HEK293T (cell line): ENCODE results near the gene PCDH10.

Experiments
- CTCF ChIA-PET: fragments of 350-600 bp; formaldehyde crosslinking; extraction: SDS; loops from one replicate; lab custom pipeline; 2021; ENCODE audit warnings: antibody characterized with exemption, inconsistent platforms; lab: Yijun Ruan, JAX
- POLR2A ChIA-PET: fragments of 350-600 bp; formaldehyde crosslinking; extraction: SDS; loops from one replicate; lab custom pipeline; 2020; ENCODE audit warnings: antibody characterized with exemption, inconsistent platforms; lab: Yijun Ruan, JAX
- DNase-seq: peaks from one replicate; pipeline ENCODE4 v3.0.0; 2012; ENCODE audit warnings: mixed read lengths; ENCODE audit errors: extremely low spot score
- ARNT ChIP-seq: fragments of 450-650 bp; IDR thresholded peaks from 2 replicates; pipeline ENCODE4 v1.6.1; 2017; ENCODE audit warnings: mild to moderate bottlenecking
- BHLHE40 ChIP-seq: fragments of 450-650 bp; IDR thresholded peaks from 2 replicates; pipeline ENCODE4 v1.6.1; 2016; ENCODE audit warnings: mild to moderate bottlenecking, moderate library complexity, borderline replicate concordance
- CTBP1 ChIP-seq: fragments of 450-650 bp; IDR thresholded peaks from 2 replicates; pipeline ENCODE4 v1.6.1; 2016; ENCODE audit warnings: borderline replicate concordance
- ELF4 ChIP-seq: fragments of 450-650 bp; IDR thresholded peaks from 2 replicates; pipeline ENCODE4 v1.6.1; 2017; ENCODE audit warnings: antibody characterized with exemption
- FOXA1 ChIP-seq: fragments of 450-650 bp; IDR thresholded peaks from 2 replicates; pipeline ENCODE4 v1.6.1; 2016; ENCODE audit warnings: mild to moderate bottlenecking
- FOXK2 ChIP-seq: fragments of 450-650 bp; IDR thresholded peaks from 2 replicates; pipeline ENCODE4 v1.6.1; 2016; ENCODE audit warnings: mild to moderate bottlenecking
- FOXM1 ChIP-seq: fragments of 450-650 bp; IDR thresholded peaks from 2 replicates; pipeline ENCODE4 v1.6.1; 2017; ENCODE audit warnings: mild to moderate bottlenecking, borderline replicate concordance
- HDGF ChIP-seq: fragments of 450-650 bp; IDR thresholded peaks from 2 replicates; pipeline ENCODE4 v1.6.1; 2017; ENCODE audit warnings: antibody characterized with exemption, borderline replicate concordance
- L3MBTL2 ChIP-seq: fragments of 450-650 bp; conservative IDR thresholded peaks from 2 replicates; pipeline ENCODE4 v1.6.1; 2016; ENCODE audit warnings: mild to moderate bottlenecking
- LEF1 ChIP-seq: fragments of 450-650 bp; IDR thresholded peaks from 2 replicates; pipeline ENCODE4 v1.6.1; 2017; ENCODE audit warnings: mild to moderate bottlenecking, borderline replicate concordance
- NFRKB ChIP-seq: fragments of 450-650 bp; IDR thresholded peaks from 2 replicates; pipeline ENCODE4 v1.6.1; 2016; ENCODE audit warnings: mild to moderate bottlenecking, moderate library complexity
- PKNOX1 ChIP-seq: fragments of 450-650 bp; IDR thresholded peaks from 2 replicates; pipeline ENCODE4 v1.6.1; 2016
- SP1 ChIP-seq: fragments of 450-650 bp; IDR thresholded peaks from 2 replicates; pipeline ENCODE4 v1.6.1; 2017
- SUZ12 ChIP-seq: fragments of 450-650 bp; IDR thresholded peaks from 2 replicates; pipeline ENCODE4 v1.6.1; 2016; ENCODE audit warnings: mild to moderate bottlenecking
- TARDBP ChIP-seq: fragments of 450-650 bp; IDR thresholded peaks from 2 replicates; pipeline ENCODE4 v1.6.1; 2016
- ZNF384 ChIP-seq: fragments of 450-650 bp; IDR thresholded peaks from 2 replicates; pipeline ENCODE4 v1.6.1; 2016

PCDH10 gene

GRCh38 chr4:133148690-133149363 is at the start of gene PCDH10:
Gene PCDH10, plus strand, starts transcription at chr4:133149294. Its CDS starts 847 bp downstream, at chr4:133150141.
- TF ChIP-seq CTBP1 (0 out of 2 replicates have a peak, but pooled peaks have one; percentile 11), PKNOX1 (peak; percentile 99), LEF1 (no peak), L3MBTL2 (peak; percentile 70; the same call in 1 of the 2 replicates), ELF4 (peak; percentile 88; the same call in 1 of the 2 replicates)
- ChIA-PET CTCF (interaction anchor here (0.7 kb wide), 1 partner anchor 330 kb away, joined by 4 read pairs; no protein-coding TSS in a partner anchor), POLR2A (interaction anchor here (0.6 to 1.2 kb wide), 5 partner anchors 8 to 412 kb away, joined by 3 to 4 read pairs (median 3); no protein-coding TSS in a partner anchor)
- peak; percentile 84 for DNase-seq

GRCh38 chr4:133102043-133102442 is 47.1 kb upstream of the PCDH10 start:
- ChIA-PET POLR2A (no interaction called here), CTCF (no interaction called here)
- no peak for DNase-seq
- no peak for TF ChIP-seq ARNT
- no peak for TF ChIP-seq FOXK2
- TF ChIP-seq L3MBTL2, result no peak
- no peak for TF ChIP-seq NFRKB
- no peak for TF ChIP-seq SUZ12
- no peak for TF ChIP-seq CTBP1
- no peak for TF ChIP-seq ZNF384
- no peak for TF ChIP-seq FOXA1
- TF ChIP-seq ELF4, result no peak
- no peak for TF ChIP-seq FOXM1

GRCh38 chr4:133102612-133103409 is 46.3 kb upstream of the PCDH10 start:
- CTCF ChIA-PET, result no interaction called here
- TF ChIP-seq L3MBTL2, result no peak
- no peak for TF ChIP-seq LEF1
- TF ChIP-seq HDGF, result no peak
- no peak for TF ChIP-seq ARNT
- TF ChIP-seq ZNF384, result no peak
- no peak for TF ChIP-seq FOXA1
- TF ChIP-seq PKNOX1, result no peak
- TF ChIP-seq SUZ12, result no peak
- TF ChIP-seq NFRKB, result no peak
- TF ChIP-seq SP1, result no peak
- TF ChIP-seq TARDBP, result no peak
- no peak for TF ChIP-seq ELF4
- TF ChIP-seq BHLHE40, result no peak
- no peak for DNase-seq
- POLR2A ChIA-PET, result no interaction called here

- no peak for DNase-seq
- TF ChIP-seq ELF4, result no peak
- no peak for TF ChIP-seq FOXK2
- TF ChIP-seq TARDBP, result no peak
- no peak for TF ChIP-seq ZNF384
- no peak for TF ChIP-seq BHLHE40
- TF ChIP-seq PKNOX1, result no peak
- no peak for TF ChIP-seq SUZ12
- TF ChIP-seq CTBP1, result no peak
- TF ChIP-seq FOXM1, result no peak
- no peak for TF ChIP-seq LEF1
- no peak for TF ChIP-seq L3MBTL2
- no peak for TF ChIP-seq ARNT
- TF ChIP-seq SP1, result no peak
- TF ChIP-seq HDGF, result no peak
- no peak for TF ChIP-seq NFRKB
- CTCF ChIA-PET, result no interaction called here
- POLR2A ChIA-PET, result no interaction called here
These were observed 36.5 kb upstream of the PCDH10 start for GRCh38 chr4:133112641-133113040.

GRCh38 chr4:133124746-133125145 is 24.3 kb upstream of the PCDH10 start:
- ChIA-PET POLR2A (no interaction called here), CTCF (interaction anchor here (1.6 kb wide), 1 partner anchor 22 kb away, joined by 4 read pairs; no protein-coding TSS in a partner anchor)

GRCh38 chr4:133127500-133127899 is 21.6 kb upstream of the PCDH10 start:
- ChIA-PET CTCF (interaction anchor here (1.8 kb wide), 1 partner anchor 19 kb away, joined by 10 read pairs; no protein-coding TSS in a partner anchor), POLR2A (no interaction called here)

More at GRCh38 chr4:133124746-133125145, 24.3 kb upstream of the PCDH10 start:
- no peak for DNase-seq
- TF ChIP-seq LEF1 (no peak), HDGF (no peak), FOXK2 (no peak), SUZ12 (no peak)

More at GRCh38 chr4:133127500-133127899, 21.6 kb upstream of the PCDH10 start:
- no peak for DNase-seq
- TF ChIP-seq TARDBP (no peak), ELF4 (no peak), FOXM1 (no peak)
